HG02970 (cell line): ENCODE measurements around the gene GCNA.
"Not testable (repeated sequence)": the region's sequence is repeated elsewhere in the genome, so short reads cannot be mapped to it uniquely, and the experiment has no call there.

ENCODE experiments used
- ATAC-seq: cut with Tn5 transposase; IDR thresholded peaks from one replicate; pipeline ENCODE4 v1.9.1; 2021; ENCODE audit warnings: mild to moderate bottlenecking, moderate library complexity, moderate number of reproducible peaks; ENCODE audit not compliant: unreplicated experiment, low FRiP score

GCNA gene

GRCh38 chrX:71558920-71559319, 19.3 kb upstream of the GCNA start:
- ATAC-seq = no peak

- ATAC-seq = not testable (repeated sequence)
These were observed 18.5 kb upstream of the GCNA start for GRCh38 chrX:71559773-71560172.

DNA sequence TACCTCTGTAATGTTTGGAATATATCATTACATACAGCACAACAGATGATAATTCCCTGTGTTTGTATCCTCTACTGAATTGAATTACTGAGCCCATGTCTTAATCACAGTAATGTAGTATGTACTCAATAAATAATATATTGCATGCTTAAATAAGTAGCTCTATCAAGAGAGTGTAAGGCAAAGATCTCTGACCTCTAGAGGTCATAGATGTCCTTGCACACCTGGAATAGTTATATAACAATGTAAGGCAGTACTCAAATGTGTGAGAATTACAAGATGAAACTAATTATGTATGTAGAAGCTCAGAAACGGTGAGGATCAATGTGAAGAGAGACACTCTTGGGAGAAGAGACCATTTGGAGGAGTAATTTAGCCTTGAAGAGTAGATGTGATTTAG, 14.3 kb upstream of the GCNA start:
- no peak for ATAC-seq

DNA sequence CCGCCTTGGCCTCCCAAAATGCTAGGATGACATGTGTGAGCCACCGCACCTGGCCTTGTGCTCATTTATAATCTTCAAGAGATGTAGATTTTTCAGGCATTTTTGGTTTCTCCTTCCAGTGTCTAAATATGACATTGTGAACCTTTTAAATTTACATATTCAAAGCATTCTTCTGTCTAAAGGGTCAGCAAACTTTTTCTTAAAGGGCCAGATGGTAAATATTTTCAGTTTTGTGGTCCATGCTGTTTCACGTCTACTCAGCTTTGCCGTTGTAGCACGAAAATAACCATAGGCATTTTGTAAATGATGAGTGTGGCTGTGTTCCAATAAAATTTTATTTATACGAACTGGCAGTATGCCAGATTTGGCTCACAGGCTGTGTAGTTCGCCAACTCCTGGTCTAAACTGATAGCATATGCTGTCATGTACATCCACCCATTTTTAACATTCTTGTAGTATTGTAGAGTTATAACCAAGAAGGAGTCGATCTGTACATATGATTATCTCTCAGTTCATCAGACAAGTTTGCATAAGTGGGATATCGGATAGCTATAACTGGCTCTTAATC, 12.7 kb upstream of the GCNA start:
- no peak for ATAC-seq

DNA sequence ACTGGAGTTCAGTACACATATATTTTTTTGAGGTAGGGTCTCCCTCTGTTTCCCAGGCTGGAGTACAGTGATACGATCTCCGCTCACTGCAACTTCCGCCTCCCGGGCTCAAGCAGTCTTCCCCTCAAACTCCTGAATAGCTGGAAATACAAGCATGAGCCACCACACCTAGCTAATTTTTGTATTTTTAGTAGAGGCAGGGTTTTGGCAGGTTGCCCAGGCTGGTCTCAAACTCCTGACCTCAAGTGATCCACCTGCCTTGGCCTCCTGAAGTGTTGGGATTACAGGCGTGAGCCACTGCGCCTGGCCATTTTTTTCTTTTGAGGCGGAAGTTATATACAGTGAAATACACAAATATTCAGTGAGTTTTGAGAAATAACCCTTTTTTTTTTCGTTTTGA, 6.8 kb upstream of the GCNA start:
- not testable (repeated sequence) for ATAC-seq

DNA sequence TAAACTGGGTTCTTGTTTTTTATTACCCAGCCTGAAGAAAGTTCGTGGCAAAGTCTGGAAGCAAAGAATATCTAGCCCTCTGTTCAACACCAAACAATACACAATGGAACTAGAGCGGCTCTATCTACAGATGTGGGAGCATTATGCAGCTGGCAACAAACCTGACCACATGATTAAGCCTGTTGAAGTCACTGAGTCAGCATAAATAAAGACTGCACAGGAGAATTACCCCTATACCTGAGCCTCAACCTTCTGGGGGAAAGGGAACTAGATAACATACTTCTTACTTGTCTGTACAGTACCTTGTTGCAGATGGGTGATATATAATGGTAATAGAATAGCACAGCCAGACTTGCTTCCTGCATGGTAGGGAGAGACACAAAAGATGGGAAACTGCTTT, 4.6 kb upstream of the GCNA start:
- no peak for ATAC-seq

- ATAC-seq = no peak
These were observed 555 bp upstream of the GCNA start for GRCh38 chrX:71577682-71578081.

- no peak for ATAC-seq
These were observed 1.1 kb downstream of the GCNA start for GRCh38 chrX:71579136-71579989.

DNA sequence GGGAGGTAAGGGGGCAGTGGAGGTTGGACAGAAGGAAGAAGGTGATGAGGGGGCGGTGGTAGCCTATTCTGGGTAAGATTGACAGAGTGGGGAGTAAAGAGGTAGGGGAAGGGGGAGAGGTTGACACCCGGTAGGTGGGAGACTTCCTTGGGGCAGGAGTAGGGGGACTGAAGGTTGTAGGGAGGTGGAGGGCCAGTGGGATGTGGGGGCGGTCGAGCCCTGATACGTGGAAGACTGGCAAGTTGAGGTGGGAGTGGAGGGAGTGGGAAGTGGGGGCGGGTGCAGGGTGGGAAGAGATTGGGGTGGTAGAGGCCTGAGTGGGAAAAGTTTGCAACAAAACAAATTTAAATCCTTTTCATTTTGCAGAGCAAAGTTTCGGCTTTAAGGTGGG, 1.7 kb downstream of the GCNA start:
- no peak for ATAC-seq

DNA sequence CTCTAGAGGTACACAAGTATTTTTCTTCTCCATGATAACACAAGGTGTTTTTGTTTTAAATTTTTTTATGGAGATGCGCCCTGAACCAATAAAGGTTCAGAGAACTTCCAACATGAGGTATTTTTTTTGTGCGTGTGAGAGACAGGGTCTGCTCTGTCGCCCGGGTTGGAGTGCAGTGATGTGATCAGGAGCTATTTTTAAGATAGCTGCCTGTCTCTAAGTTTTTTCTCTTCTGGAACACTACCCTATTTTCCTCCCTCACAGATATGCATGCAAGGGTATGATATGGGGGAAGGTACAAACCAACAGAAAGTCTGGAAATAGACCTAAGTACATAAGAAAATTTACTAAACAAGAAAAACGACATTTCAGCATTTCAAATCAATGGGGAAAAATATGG, 3.0 kb downstream of the GCNA start:
- no peak for ATAC-seq

DNA sequence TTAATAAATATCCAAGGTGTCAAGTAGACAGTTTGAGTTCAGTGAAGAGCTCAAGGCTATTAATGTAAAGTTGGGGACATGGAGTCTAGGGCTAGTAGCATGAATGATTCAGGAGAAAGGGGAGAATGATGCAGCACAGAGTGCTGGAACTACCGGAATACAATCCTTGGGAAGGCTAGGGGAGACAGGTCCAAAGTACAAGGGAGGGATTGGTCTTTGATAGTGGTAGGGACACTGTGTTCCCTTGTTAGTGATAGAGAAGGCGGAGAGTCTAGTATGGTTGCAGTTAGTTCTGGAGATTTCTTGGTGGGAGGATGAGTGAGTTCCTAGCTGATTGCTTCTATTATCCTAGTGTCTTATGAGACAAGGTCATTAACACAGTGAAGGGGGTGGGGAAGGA, 8.7 kb downstream of the GCNA start:
- no peak for ATAC-seq

DNA sequence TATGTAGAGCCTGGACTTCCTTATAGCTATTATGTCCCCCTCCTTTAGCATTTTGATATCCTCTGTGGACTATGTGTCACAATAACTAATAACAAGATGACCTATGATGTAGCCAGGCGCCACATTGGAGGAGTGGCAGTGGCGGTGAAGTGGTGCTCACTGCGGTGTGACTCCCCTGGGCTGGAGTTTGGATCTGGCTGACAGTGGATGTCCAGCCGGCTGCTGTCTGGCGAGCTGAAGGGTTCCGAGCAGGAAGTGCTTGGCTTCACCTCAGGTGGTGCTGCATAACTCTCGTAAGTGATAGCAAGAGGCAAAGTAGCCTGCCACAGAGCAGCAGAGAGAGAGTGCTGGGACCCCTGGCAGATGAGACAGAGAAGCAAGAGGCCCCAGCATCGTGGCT, 15.0 kb downstream of the GCNA start:
- ATAC-seq = not testable (repeated sequence)

- no peak for ATAC-seq
These were observed 21.7 kb downstream of the GCNA start for GRCh38 chrX:71599965-71600364.

DNA sequence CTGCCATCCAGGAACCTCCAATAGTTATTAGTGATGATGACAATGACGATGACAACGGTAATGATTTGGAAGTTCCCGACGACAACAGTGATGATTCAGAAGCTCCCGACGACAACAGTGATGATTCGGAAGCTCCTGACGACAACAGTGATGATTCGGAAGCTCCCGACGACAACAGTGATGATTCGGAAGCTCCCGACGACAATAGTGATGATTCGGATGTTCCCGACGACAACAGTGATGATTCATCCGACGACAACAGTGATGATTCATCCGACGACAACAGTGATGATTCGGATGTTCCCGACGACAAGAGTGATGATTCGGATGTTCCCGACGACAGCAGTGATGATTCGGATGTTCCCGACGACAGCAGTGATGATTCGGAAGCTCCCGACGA, 25.4 kb downstream of the GCNA start:
- no peak for ATAC-seq

DNA sequence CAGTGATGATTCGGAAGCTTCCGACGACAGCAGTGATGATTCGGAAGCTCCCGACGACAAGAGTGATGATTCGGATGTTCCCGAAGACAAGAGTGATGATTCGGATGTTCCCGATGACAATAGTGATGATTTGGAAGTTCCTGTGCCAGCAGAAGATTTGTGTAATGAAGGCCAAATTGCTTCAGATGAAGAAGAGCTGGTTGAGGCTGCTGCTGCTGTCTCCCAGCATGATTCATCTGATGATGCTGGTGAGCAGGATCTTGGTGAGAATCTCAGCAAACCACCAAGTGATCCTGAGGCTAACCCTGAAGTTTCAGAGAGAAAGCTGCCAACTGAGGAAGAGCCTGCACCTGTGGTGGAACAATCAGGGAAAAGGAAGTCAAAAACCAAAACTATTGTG, 25.9 kb downstream of the GCNA start:
- ATAC-seq = no peak

GRCh38 chrX:71604796-71605568, 26.7 kb downstream of the GCNA start:
- no peak for ATAC-seq

DNA sequence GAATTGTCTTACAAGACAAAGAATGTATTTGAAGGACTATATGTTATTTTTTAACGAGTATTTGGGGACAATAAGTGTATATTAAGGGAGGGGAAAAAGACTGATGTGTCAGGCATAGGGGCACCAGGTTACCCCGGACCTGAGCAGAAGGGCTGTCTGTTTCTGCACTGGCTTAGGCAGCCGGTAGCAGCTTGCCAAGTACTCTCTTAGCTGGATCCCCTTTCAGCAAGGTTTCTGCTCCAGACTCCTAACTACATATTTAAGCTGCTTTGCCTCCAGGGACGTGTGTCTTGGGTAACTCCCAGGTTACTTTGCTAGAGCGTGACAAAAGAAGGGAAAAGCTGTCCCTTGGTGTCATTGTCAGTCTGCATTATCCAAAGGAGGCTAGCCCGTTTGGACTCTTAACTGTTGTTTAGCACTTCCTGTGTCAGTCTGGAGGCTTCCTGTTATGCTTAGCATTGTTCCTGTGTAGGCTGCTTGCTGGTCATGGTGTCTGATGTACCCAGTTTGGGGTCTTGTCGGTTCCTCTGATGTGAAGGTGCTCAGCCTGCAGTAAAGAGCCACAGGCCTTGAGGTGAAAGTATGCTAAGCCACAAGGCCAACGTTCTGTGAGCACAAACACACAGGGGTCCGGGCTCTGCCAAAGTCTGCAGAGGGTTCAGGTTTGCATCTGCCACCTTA, 28.4 kb downstream of the GCNA start:
- ATAC-seq = no peak

DNA sequence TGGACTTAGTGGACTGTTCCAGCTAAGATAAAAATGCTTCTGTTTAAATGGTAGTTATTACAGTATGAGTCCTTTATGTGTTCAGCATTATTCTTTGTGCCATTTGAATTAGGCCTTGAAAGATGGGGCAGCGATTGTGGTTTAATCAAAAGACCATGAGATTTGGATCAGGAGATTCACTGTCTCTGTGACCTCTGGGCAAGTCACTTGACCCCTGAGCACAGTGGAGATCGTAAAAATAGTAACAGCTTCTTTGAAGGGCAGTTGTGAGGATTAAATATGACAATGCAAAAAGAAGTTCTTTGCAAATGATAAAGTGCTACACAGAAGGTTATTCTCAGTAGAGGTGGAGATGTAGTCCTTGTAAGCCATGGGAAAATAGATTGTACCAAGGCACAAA, 29.3 kb downstream of the GCNA start:
- no peak for ATAC-seq

DNA sequence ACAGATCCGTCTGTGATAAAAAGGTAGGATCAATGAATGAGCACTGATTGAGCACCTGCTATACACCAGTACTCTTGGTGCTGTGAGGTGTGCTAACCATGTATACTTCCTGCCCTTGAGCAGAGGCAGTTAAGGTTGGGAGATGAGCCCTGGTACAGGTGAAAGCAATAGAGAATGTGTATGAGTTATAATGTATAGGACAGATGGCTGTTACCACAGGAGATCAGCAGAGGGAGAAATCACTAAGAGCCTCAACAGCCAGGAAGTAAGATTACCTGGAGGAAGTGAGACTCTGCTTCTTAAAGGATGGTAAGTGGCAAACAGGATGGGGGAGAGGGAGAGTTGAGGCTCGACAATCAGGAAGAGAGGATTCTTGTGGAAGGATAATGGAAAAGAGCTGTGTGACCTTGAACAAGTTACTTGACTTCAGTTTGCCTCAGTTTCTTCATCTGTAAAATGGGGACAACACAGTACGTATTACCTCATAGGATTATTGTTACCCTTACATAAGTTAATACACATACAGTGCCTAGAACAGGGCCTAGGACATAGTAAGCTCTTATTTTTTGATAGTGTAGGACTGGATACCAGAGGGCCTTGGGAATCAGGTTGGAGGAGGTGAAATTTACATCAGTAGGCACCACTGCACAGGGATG, 31.0 kb downstream of the GCNA start:
- ATAC-seq = no peak

DNA sequence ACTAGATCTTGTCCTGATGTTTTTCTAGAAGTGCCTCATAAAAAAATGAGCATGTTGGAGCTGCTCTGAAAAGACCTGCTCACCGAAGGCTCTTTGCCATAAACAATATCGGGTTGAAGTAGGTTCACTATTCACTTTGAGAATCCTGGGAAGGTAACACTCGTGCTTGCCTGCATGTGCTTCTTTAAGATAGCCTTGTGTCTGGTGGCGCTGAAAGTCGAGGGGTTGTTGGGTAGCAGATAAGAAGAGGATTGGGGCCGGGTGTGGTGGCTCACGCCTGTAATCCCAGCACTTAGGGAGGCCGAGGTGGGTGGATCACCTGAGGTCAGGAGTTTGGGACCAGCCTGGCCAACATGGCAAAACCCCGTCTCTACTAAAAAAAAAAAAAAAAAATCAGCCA, 33.5 kb downstream of the GCNA start:
- not testable (repeated sequence) for ATAC-seq
